NT2/D1 (cell line): ENCODE data around the gene MED26.

Experiments used
- DNase-seq: peaks from one replicate; pipeline ENCODE4 v3.0.0-alpha.2; 2011; ENCODE audit warnings: low read depth, low spot score
- H3K27me3 ChIP-seq: 2 replicates; pipeline ENCODE4 v1.6.0; 2011; ENCODE audit warnings: mild to moderate bottlenecking; ENCODE audit not compliant: insufficient read length, insufficient read depth
- H3K36me3 ChIP-seq: 2 replicates; pipeline ENCODE4 v1.6.1; 2011; ENCODE audit warnings: mild to moderate bottlenecking, low read length, mixed read lengths; ENCODE audit not compliant: insufficient read depth, insufficient read length
- H3K4me1 ChIP-seq: 2 replicates; pipeline ENCODE4 v1.5.1; 2011; ENCODE audit not compliant: insufficient read depth, insufficient read length
- H3K4me3 ChIP-seq: 2 replicates; pipeline ENCODE4 v1.5.1; 2011; ENCODE audit warnings: low read depth; ENCODE audit not compliant: insufficient read length
- H3K9ac ChIP-seq: 2 replicates; pipeline ENCODE4 v1.6.0; 2011; ENCODE audit warnings: low read depth; ENCODE audit not compliant: insufficient read length
- H3K9me3 ChIP-seq: 2 replicates; pipeline ENCODE4 v1.5.1; 2011; ENCODE audit warnings: mild to moderate bottlenecking, low read length; ENCODE audit not compliant: insufficient read depth
- SUZ12 ChIP-seq: IDR thresholded peaks from 2 replicates; pipeline ENCODE4 v1.6.1; 2011; ENCODE audit not compliant: insufficient read length, insufficient read depth; ENCODE audit errors: extremely low read depth
- YY1 ChIP-seq: IDR thresholded peaks from 2 replicates; pipeline ENCODE4 v1.6.1; 2011; ENCODE audit not compliant: insufficient read length, insufficient read depth
- ZNF274 ChIP-seq: IDR thresholded peaks from 2 replicates; pipeline ENCODE4 v1.6.1; 2011; ENCODE audit warnings: mild to moderate bottlenecking, low read depth, low read length

The MED26 gene

GRCh38 chr19:16537111-16537510 is 90.9 kb downstream of the MED26 start:
- no peak for DNase-seq
- no peaks in the 10 kb centered on the region for H3K27me3 ChIP-seq
- no peaks in the 10 kb centered on the region for H3K9me3 ChIP-seq
- no peak overlapping the region for H3K4me3 ChIP-seq
- no peak for TF ChIP-seq YY1
- TF ChIP-seq ZNF274, result no peak
- no peak for TF ChIP-seq SUZ12
- H3K9ac ChIP-seq, result no peak overlapping the region
- peaks cover 93% of the 10 kb centered on the region for H3K36me3 ChIP-seq
- peaks cover 12% of the 10 kb centered on the region for H3K4me1 ChIP-seq

DNA sequence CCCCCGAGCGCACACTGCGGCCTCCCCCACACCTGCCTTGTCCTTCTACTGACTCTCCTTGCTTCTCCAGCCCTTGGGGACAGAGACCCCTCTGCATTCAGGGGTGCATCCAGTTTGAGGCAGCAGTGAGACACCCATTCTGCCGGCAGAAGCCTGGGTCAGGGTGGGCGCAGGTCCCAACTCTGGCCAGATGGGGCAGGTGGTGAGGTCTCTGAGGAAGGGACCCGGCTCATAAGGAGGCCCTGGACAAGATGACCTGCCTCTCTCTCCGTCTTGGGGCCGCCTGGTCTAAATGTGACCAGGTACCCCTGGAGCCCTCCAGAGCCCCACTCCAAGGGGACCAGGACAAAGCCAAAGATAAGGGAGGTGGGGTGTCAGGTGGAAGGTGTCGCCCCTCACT is 91.9 kb downstream of the MED26 start:
- no peaks in the 10 kb centered on the region for H3K27me3 ChIP-seq
- H3K4me1 ChIP-seq, result peaks cover 12% of the 10 kb centered on the region
- no peaks in the 10 kb centered on the region for H3K9me3 ChIP-seq
- DNase-seq, result no peak
- TF ChIP-seq ZNF274 (no peak), YY1 (no peak), SUZ12 (no peak)
- no peak overlapping the region for H3K4me3 ChIP-seq
- H3K9ac ChIP-seq, result no peak overlapping the region
- H3K36me3 ChIP-seq, result peaks cover 96% of the 10 kb centered on the region

GRCh38 chr19:16535381-16535780 is 92.6 kb downstream of the MED26 start:
- Histone ChIP-seq H3K27me3 (no peaks in the 10 kb centered on the region), H3K9ac (no peak overlapping the region), H3K9me3 (no peaks in the 10 kb centered on the region), H3K4me3 (no peak overlapping the region), H3K4me1 (peaks cover 8% of the 10 kb centered on the region), H3K36me3 (peaks cover 96% of the 10 kb centered on the region)
- no peak for DNase-seq
- TF ChIP-seq YY1 (no peak), SUZ12 (no peak), ZNF274 (no peak)

- DNase-seq, result no peak
- Histone ChIP-seq H3K4me3 (no peak overlapping the region), H3K9me3 (no peaks in the 10 kb centered on the region), H3K4me1 (peaks cover 4% of the 10 kb centered on the region), H3K36me3 (peaks cover 98% of the 10 kb centered on the region), H3K27me3 (no peaks in the 10 kb centered on the region), H3K9ac (no peak overlapping the region)
- no peak for TF ChIP-seq ZNF274
- TF ChIP-seq YY1, result no peak
- TF ChIP-seq SUZ12, result no peak
Measured at GRCh38 chr19:16532440-16533234, 95.4 kb downstream of the MED26 start.

- H3K4me3 ChIP-seq, result no peak overlapping the region
- no peaks in the 10 kb centered on the region for H3K27me3 ChIP-seq
- H3K9me3 ChIP-seq, result no peaks in the 10 kb centered on the region
- no peak overlapping the region for H3K9ac ChIP-seq
- peaks cover 96% of the 10 kb centered on the region for H3K36me3 ChIP-seq
- DNase-seq, result no peak
- H3K4me1 ChIP-seq, result peaks cover 4% of the 10 kb centered on the region
- no peak for TF ChIP-seq YY1
- TF ChIP-seq SUZ12, result no peak
- no peak for TF ChIP-seq ZNF274
Measured at GRCh38 chr19:16531380-16531669, 96.7 kb downstream of the MED26 start.

- Histone ChIP-seq H3K9ac (no peak overlapping the region), H3K4me3 (no peak overlapping the region), H3K27me3 (no peaks in the 10 kb centered on the region), H3K4me1 (peaks cover 4% of the 10 kb centered on the region), H3K9me3 (no peaks in the 10 kb centered on the region), H3K36me3 (peaks cover 96% of the 10 kb centered on the region)
- DNase-seq, result no peak
- TF ChIP-seq ZNF274 (no peak), YY1 (no peak), SUZ12 (no peak)
Measured at GRCh38 chr19:16530540-16531379, 97.2 kb downstream of the MED26 start.

DNA sequence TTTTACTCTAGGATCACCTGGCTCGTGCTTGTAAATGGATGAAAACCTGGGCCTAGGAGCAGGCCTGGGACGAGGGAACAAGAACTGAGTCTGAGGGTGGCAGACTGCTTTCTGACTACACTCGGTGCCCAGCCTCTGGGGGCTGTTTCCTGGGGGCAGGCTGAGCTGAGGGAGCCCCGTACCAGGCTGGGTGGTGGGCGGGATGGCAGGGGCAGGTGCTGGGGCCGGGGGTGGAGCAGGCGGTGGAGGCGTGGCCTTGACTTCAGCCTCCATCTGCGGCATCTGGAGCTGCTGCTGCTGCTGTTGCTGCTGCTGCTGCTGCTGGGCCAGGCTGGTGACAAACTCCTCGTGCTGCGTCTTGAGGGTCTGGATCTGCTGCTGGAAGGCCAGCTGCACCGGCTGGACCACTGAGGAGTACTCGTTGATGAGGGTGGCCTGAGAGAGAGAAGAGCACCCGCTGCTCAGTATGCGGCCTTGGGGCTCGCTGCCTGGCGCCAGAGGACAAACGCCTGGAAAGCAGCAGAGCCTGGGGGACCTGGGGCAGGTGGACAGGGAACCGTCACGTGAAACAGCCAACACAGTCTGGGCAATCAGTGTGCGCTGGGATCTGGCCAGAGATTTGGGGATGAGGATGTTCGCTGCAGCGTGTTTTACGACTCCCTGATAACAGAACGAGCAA is 98.4 kb downstream of the MED26 start:
- TF ChIP-seq SUZ12 (no peak), YY1 (no peak), ZNF274 (no peak)
- no peaks in the 10 kb centered on the region for H3K27me3 ChIP-seq
- H3K4me3 ChIP-seq, result no peak overlapping the region
- DNase-seq, result no peak
- H3K9me3 ChIP-seq, result no peaks in the 10 kb centered on the region
- H3K36me3 ChIP-seq, result peaks cover 96% of the 10 kb centered on the region
- peaks cover 9% of the 10 kb centered on the region for H3K4me1 ChIP-seq
- no peak overlapping the region for H3K9ac ChIP-seq
